ENCODE results near the gene WDR74.

DNA sequence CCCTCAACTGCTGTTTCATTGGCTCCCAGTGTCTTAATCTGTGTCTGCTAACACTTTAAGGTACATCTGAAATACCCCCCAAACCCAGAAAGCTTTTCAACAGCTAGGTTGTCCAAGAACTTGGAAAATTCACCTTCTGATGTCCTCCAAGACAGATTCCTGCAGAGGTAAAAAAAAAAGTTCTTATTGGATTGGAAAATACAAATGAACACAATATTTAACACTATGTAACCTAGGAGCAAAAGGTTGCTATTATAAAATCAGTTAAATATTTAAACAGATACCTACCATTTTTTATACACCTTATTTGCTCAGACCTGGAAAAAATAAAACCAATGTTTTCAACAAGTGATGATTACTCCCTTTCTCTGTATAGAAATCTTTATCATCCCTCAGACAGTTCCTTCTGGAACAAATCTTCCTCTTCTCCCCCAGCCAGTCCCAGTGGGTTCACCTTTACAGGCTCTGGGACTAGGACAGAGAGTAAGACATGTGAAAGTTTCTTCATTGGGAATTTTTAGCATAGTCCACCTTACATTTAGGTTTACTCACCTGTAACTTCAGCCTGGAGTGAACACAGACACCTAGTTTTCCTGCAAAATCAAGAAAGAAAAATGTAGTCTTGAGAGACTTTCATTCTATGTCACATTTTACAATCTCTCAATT lies 13.3 kb upstream of the WDR74 start:
- TF ChIP-seq POLR2AphosphoS5 (IDR thresholded peaks at IDR 0.05; ENCODE audit: low read depth, low read length) (no peak), SPI1 (IDR thresholded peaks at IDR 0.05; ENCODE audit: low read depth, low read length) (no peak)

All from GM12891 (cell line).